ENCODE data around the gene APOBEC3H.

DNA sequence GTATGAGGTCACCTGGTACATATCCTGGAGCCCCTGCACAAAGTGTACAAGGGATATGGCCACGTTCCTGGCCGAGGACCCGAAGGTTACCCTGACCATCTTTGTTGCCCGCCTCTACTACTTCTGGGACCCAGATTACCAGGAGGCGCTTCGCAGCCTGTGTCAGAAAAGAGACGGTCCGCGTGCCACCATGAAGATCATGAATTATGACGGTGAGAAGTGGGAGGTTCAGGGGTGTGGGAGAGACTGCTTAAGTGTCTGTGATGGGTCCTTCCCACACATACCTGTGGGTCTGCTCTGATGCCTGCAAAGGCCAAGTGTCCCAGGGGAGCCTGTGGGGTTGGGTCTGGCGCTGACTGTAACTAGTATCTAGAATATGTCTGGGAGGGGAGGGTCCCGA, 16.0 kb upstream of the APOBEC3H start:
- TF ChIP-seq, protein P1, sequence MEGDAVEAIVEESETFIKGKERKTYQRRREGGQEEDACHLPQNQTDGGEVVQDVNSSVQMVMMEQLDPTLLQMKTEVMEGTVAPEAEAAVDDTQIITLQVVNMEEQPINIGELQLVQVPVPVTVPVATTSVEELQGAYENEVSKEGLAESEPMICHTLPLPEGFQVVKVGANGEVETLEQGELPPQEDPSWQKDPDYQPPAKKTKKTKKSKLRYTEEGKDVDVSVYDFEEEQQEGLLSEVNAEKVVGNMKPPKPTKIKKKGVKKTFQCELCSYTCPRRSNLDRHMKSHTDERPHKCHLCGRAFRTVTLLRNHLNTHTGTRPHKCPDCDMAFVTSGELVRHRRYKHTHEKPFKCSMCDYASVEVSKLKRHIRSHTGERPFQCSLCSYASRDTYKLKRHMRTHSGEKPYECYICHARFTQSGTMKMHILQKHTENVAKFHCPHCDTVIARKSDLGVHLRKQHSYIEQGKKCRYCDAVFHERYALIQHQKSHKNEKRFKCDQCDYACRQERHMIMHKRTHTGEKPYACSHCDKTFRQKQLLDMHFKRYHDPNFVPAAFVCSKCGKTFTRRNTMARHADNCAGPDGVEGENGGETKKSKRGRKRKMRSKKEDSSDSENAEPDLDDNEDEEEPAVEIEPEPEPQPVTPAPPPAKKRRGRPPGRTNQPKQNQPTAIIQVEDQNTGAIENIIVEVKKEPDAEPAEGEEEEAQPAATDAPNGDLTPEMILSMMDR (IDR thresholded peaks at IDR 0.05) = no peak
- TF ChIP-seq POLR2AphosphoS5 (IDR thresholded peaks at IDR 0.05) = no peak
- no peak for TF ChIP-seq POLR2A (IDR thresholded peaks at IDR 0.05)
- no peak for TF ChIP-seq EP300 (IDR thresholded peaks at IDR 0.05)
